ENCODE measurements around the gene PRKAA1.
A peak's percentile ranks its signal among the peaks of the same experiment; 100 is the strongest.

The PRKAA1 gene

GRCh38 chr5:40780199-40780598 lies 18.0 kb downstream of the PRKAA1 start:
- DNase-seq (ENCODE audit: low read depth), result no peak

GRCh38 chr5:40779561-40779960 lies 18.6 kb downstream of the PRKAA1 start:
- no peak for DNase-seq (ENCODE audit: low read depth)

- DNase-seq (ENCODE audit: low read depth), result no peak
Measured at GRCh38 chr5:40778133-40778532, 20.0 kb downstream of the PRKAA1 start.

- no peak for DNase-seq (ENCODE audit: low read depth)
Measured at GRCh38 chr5:40776658-40776977, 21.6 kb downstream of the PRKAA1 start.

- DNase-seq (ENCODE audit: low read depth), result no peak
Measured at GRCh38 chr5:40775846-40776657, 22.1 kb downstream of the PRKAA1 start.

GRCh38 chr5:40775085-40775845 lies 22.9 kb downstream of the PRKAA1 start:
- no peak for DNase-seq (ENCODE audit: low read depth)

- no peak for DNase-seq (ENCODE audit: low read depth)
Measured at GRCh38 chr5:40774623-40775022, 23.6 kb downstream of the PRKAA1 start.

GRCh38 chr5:40770764-40771163 lies 27.4 kb downstream of the PRKAA1 start:
- no peak for DNase-seq (ENCODE audit: low read depth)

GRCh38 chr5:40762705-40763104 lies 35.5 kb downstream of the PRKAA1 start:
- no peak for DNase-seq (ENCODE audit: low read depth)

GRCh38 chr5:40757400-40757799 lies 40.8 kb downstream of the PRKAA1 start:
- DNase-seq (ENCODE audit: low read depth), result no peak

- peak; percentile 83 for DNase-seq (ENCODE audit: low read depth)
Measured at GRCh38 chr5:40755407-40756365, 42.5 kb downstream of the PRKAA1 start, which contains the start of gene TTC33. TSS of gene TTC33 (minus strand) at chr5:40755961. CDS start at chr5:40747018, 8,943 bp downstream.

- DNase-seq (ENCODE audit: low read depth), result peak; percentile 49
Measured at GRCh38 chr5:40755093-40755406, 43.1 kb downstream of the PRKAA1 start.

GRCh38 chr5:40754381-40755092 lies 43.6 kb downstream of the PRKAA1 start:
- DNase-seq (ENCODE audit: low read depth), result no peak

GRCh38 chr5:40746703-40747102 lies 51.5 kb downstream of the PRKAA1 start:
- DNase-seq (ENCODE audit: low read depth), result no peak

GRCh38 chr5:40743771-40744170 lies 54.4 kb downstream of the PRKAA1 start:
- DNase-seq (ENCODE audit: low read depth), result no peak

- DNase-seq (ENCODE audit: low read depth), result no peak
Measured at GRCh38 chr5:40738502-40738901, 59.7 kb downstream of the PRKAA1 start.

GRCh38 chr5:40736103-40736875 lies 61.9 kb downstream of the PRKAA1 start:
- peak; percentile 36 for DNase-seq (ENCODE audit: low read depth)

- no peak for DNase-seq (ENCODE audit: low read depth)
Measured at GRCh38 chr5:40735609-40736008, 62.6 kb downstream of the PRKAA1 start.

- no peak for DNase-seq (ENCODE audit: low read depth)
Measured at GRCh38 chr5:40734986-40735385, 63.2 kb downstream of the PRKAA1 start.

GRCh38 chr5:40733879-40734563 lies 64.2 kb downstream of the PRKAA1 start:
- no peak for DNase-seq (ENCODE audit: low read depth)
